ENCODE measurements around the gene SCYGR8. TPM values are rescaled to one million over a fixed set of nuclear protein-coding genes. Genes with fewer than 3 reads are reported as not detected.

The SCYGR8 gene
- total RNA-seq, 1 experiment from 2014 or later, result not detected

- Histone ChIP-seq H3K4me1 (ENCODE audit: control insufficient read depth in 1 of 2, insufficient read depth in 2 of 2, low read length in 2 of 2) (no peaks in the 10 kb centered on the region), H3K9ac (ENCODE audit: low read length) (no peak overlapping the region), H3K4me2 (ENCODE audit: low read length) (no peak overlapping the region), H3K27me3 (ENCODE audit: insufficient read depth, low read length) (no peaks in the 10 kb centered on the region), H4K20me1 (ENCODE audit: insufficient read depth) (no peaks in the 10 kb centered on the region), H3K9me3 (ENCODE audit: control insufficient read depth in 1 of 2, insufficient read depth in 1 of 2, low read depth in 1 of 2, low read length in 2 of 2) (no peaks in the 10 kb centered on the region), H3K36me3 (ENCODE audit: control insufficient read depth in 1 of 2, insufficient read depth in 2 of 2, low read length in 2 of 2) (no peaks in the 10 kb centered on the region), H3K79me2 (ENCODE audit: insufficient read depth, low read length) (no peaks in the 10 kb centered on the region), H2AFZ (ENCODE audit: low read depth, low read length, poor library complexity, severe bottlenecking) (no peak overlapping the region), H3K27ac (ENCODE audit: low read depth, low read length) (no peak overlapping the region), H3K9me2 (ENCODE audit: insufficient read depth) (no peaks in the 10 kb centered on the region), H3K4me3 (replicated peaks in 1 of 2; ENCODE audit: low read depth in 1 of 2, low read length in 2 of 2) (no peak overlapping the region)
- BruUV-seq (replicated peaks), result no TSS peak
- ChIA-PET POLR2A (no interaction called here), CTCF (interaction anchor here (1.6 to 1.8 kb wide), 2 partner anchors 21 to 90 kb away, joined by 3 to 14 read pairs; no protein-coding TSS in a partner anchor), RAD21 (ENCODE audit: low non-redundant PET in 1 of 2, low total read pairs in 2 of 2, uncharacterized antibody in 2 of 2, unreplicated experiment in 2 of 2) (no interaction called here)
- no peak for ATAC-seq
- no peak for DNase-seq (ENCODE audit: low read depth, low spot score)
- intact Hi-C loops (cut with micrococcal nuclease), result no loop called here
- TF ChIP-seq EGR1 (IDR thresholded peaks at IDR 0.05; ENCODE audit: low read depth) (no peak), POLR2AphosphoS5 (IDR thresholded peaks at IDR 0.05; ENCODE audit: low read depth, low read length) (no peak), ELF1 (IDR thresholded peaks at IDR 0.05; ENCODE audit: borderline replicate concordance, low read depth) (no peak), ZNF274 (IDR thresholded peaks at IDR 0.05; ENCODE audit: low read depth, low read length) (no peak), ZBTB33 (IDR thresholded peaks at IDR 0.05; ENCODE audit: extremely low read depth, insufficient replicate concordance, low read length) (no peak), RAD21 (IDR thresholded peaks at IDR 0.05; ENCODE audit: low read depth) (no peak)
These were observed 27.2 kb downstream of the SCYGR8 start for GRCh38 chr2:227772932-227773331.

Data from HCT116 (cell line).